BJ (cell line): ENCODE data around the gene WWOX. TPM values are rescaled to one million over a fixed set of nuclear protein-coding genes. Genes with fewer than 3 reads are reported as not detected.

Source experiments
- CTCF ChIA-PET: fragments of 350-600 bp; formaldehyde crosslinking; extraction: SDS; loops from one replicate; lab custom pipeline; 2021; ENCODE audit warnings: antibody characterized with exemption, inconsistent platforms; lab: Yijun Ruan, JAX
- POLR2A ChIA-PET: fragments of 300-600 bp; sonication (Branson Sonifier 250); formaldehyde crosslinking; extraction: SDS; loops from one replicate; lab custom pipeline; 2021; ENCODE audit warnings: antibody characterized with exemption; lab: Charles Lee
- DNase-seq: peaks from one replicate; pipeline ENCODE4 v3.0.0-alpha.2; 2011; ENCODE audit warnings: low read depth
- H3K27me3 ChIP-seq: 2 replicates; pipeline ENCODE4 v1.6.0; 2011; ENCODE audit warnings: low read length; ENCODE audit not compliant: control insufficient read depth, insufficient read depth
- H3K36me3 ChIP-seq: 2 replicates; pipeline ENCODE4 v1.5.1; 2011; ENCODE audit warnings: low read length; ENCODE audit not compliant: control insufficient read depth, insufficient read depth
- H3K4me3 ChIP-seq: 2 replicates; pipeline ENCODE4 v1.5.1; 2011; ENCODE audit warnings: low read depth, mild to moderate bottlenecking, control low read depth, low read length
- CTCF ChIP-seq: IDR thresholded peaks from 2 replicates; pipeline ENCODE4 v1.5.1; 2011; ENCODE audit warnings: low read depth, mild to moderate bottlenecking, control low read depth, inconsistent platforms, low read length, moderate library complexity; ENCODE audit not compliant: insufficient read depth
- polyA plus RNA-seq: library from polyadenylated mRNA; depleted of rRNA; stranded (reverse); fragments of >200 nt; gene quantifications from 2 replicates; pipeline ENCODE4 v1.2.3, GENCODE V29; 2011

The WWOX gene
- polyA plus RNA-seq, 1 experiment = 3.1 TPM

DNA sequence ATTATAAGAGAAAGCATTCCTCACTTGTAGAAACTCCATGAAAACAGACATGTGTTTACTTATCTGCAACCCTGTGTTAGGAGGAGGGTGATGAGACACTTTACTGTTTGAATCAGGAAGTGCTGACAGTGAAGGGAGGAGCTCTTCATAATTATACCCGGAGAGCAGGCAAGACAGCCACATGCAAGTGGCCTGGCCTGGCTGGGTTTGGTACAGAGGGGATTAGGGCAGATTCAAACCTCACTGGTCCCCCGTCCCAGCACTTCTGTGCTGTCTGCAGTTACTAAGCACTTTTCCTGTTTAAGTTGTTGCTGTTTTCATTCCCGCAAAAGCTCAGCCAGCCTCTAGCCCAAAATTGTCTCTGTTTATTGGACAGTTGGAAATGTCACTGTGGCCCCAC is 78.5 kb downstream of the WWOX start:
- DNase-seq = no peak
- POLR2A ChIA-PET = no interaction called here
- CTCF ChIA-PET = no interaction called here

GRCh38 chr16:78179666-78180065 is 80.2 kb downstream of the WWOX start:
- ChIA-PET CTCF (no interaction called here), POLR2A (no interaction called here)
- H3K4me3 ChIP-seq = no peak overlapping the region
- no peaks in the 10 kb centered on the region for H3K27me3 ChIP-seq
- H3K36me3 ChIP-seq = no peaks in the 10 kb centered on the region
- DNase-seq = no peak
- TF ChIP-seq CTCF = no peak

More for the DNA sequence above, 78.5 kb downstream of the WWOX start:
- Histone ChIP-seq H3K27me3 (no peaks in the 10 kb centered on the region), H3K36me3 (no peaks in the 10 kb centered on the region), H3K4me3 (no peak overlapping the region)
- TF ChIP-seq CTCF = no peak

GRCh38 chr16:78180349-78180748 is 80.9 kb downstream of the WWOX start:
- Histone ChIP-seq H3K27me3 (no peaks in the 10 kb centered on the region), H3K4me3 (no peak overlapping the region), H3K36me3 (no peaks in the 10 kb centered on the region)
- POLR2A ChIA-PET = no interaction called here
- TF ChIP-seq CTCF = no peak
- CTCF ChIA-PET = no interaction called here
- DNase-seq = no peak

GRCh38 chr16:78183437-78184237 is 84.2 kb downstream of the WWOX start:
- no peak for TF ChIP-seq CTCF
- Histone ChIP-seq H3K4me3 (no peak overlapping the region), H3K36me3 (no peaks in the 10 kb centered on the region), H3K27me3 (no peaks in the 10 kb centered on the region)
- CTCF ChIA-PET = no interaction called here
- DNase-seq = no peak
- POLR2A ChIA-PET = no interaction called here

GRCh38 chr16:78184238-78185183 is 85.1 kb downstream of the WWOX start:
- TF ChIP-seq CTCF = no peak
- H3K4me3 ChIP-seq = no peak overlapping the region
- H3K27me3 ChIP-seq = no peaks in the 10 kb centered on the region
- no peaks in the 10 kb centered on the region for H3K36me3 ChIP-seq
- ChIA-PET CTCF (no interaction called here), POLR2A (no interaction called here)
- peak; percentile 52 for DNase-seq
